Erythroblast (primary cell): ENCODE results near the gene KDM4C.

ENCODE experiments used
- GATA1 ChIP-seq: IDR thresholded peaks from 2 replicates; pipeline ENCODE4 v1.6.1; 2011; ENCODE audit warnings: low read depth, mild to moderate bottlenecking, control low read depth, low read length, moderate library complexity
- POLR2A ChIP-seq: IDR thresholded peaks from 2 replicates; pipeline ENCODE4 v1.6.1; 2011; ENCODE audit warnings: mild to moderate bottlenecking, low read length

DNA sequence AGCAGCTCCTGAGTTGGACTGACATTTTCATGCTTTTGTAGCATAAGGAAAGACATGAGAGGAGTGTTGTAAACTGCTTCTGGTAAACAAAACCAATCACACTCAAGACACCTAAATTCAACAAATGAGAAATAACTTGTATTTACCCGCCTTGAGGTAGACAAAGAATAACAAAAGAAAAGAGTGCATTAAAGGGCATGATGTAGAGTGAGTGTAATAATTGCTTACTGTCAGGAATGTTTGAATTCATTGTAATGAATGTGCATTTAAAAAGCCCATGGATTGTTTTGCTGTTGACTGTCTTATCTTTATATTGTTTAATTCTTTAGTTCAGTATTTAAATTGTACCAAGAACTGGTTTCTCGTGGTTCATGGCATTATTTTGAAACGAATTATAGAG, 61.8 kb downstream of the KDM4C start:
- TF ChIP-seq POLR2A (no peak), GATA1 (no peak)
